ENCODE measurements around the gene CEP126.

- TF ChIP-seq POLR2AphosphoS5 (IDR thresholded peaks at IDR 0.05; ENCODE audit: low read depth, low read length) (no peak), SIN3A (IDR thresholded peaks at IDR 0.05; ENCODE audit: borderline replicate concordance, insufficient read depth, low read length) (no peak)
Observed at GRCh38 chr11:101880222-101880621, 34.6 kb upstream of the CEP126 start.
